ENCODE measurements around the gene TACR2. TPM values are rescaled to one million over a fixed set of nuclear protein-coding genes. Genes with fewer than 3 reads are reported as not detected.

The TACR2 gene
- total and polyA plus RNA-seq, 2 of the 13 experiments (the other 11 are each of a cell fraction or from before 2014, with no cell fraction given) = 0.04 TPM; not detected in 1

DNA sequence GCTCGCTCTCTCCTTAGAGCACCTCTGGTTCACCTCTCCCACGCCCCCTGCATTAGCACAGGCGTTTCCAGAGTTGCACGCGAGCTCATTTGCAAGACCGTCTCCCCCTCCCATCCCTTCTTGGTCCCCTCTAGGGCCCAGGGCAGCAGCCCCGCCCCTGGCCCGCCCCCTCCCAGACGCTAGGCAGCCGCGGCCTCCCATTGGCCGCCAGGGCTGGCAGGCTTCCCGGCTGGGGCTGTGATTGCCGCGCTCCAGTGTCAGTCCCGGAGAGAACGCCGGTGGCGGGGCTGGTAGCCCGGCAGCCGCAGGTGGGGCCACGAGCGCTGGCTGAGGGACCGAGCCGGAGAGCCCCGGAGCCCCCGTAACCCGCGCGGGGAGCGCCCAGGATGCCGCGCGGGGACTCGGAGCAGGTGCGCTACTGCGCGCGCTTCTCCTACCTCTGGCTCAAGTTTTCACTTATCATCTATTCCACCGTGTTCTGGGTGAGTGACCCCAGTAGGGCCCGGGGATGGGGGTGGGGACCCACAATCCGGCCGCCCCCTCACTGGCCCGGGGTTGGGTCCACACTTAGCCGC is 34.6 kb upstream of the TACR2 start, which contains the start of gene TSPAN15 (continued):
- TF ChIP-seq, protein P1, sequence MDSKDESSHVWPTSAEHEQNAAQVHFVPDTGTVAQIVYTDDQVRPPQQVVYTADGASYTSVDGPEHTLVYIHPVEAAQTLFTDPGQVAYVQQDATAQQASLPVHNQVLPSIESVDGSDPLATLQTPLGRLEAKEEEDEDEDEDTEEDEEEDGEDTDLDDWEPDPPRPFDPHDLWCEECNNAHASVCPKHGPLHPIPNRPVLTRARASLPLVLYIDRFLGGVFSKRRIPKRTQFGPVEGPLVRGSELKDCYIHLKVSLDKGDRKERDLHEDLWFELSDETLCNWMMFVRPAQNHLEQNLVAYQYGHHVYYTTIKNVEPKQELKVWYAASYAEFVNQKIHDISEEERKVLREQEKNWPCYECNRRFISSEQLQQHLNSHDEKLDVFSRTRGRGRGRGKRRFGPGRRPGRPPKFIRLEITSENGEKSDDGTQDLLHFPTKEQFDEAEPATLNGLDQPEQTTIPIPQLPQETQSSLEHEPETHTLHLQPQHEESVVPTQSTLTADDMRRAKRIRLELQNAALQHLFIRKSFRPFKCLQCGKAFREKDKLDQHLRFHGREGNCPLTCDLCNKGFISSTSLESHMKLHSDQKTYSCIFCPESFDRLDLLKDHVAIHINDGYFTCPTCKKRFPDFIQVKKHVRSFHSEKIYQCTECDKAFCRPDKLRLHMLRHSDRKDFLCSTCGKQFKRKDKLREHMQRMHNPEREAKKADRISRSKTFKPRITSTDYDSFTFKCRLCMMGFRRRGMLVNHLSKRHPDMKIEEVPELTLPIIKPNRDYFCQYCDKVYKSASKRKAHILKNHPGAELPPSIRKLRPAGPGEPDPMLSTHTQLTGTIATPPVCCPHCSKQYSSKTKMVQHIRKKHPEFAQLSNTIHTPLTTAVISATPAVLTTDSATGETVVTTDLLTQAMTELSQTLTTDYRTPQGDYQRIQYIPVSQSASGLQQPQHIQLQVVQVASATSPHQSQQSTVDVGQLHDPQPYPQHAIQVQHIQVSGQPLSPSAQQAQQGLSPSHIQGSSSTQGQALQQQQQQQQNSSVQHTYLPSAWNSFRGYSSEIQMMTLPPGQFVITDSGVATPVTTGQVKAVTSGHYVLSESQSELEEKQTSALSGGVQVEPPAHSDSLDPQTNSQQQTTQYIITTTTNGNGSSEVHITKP (CRISPR knock-in tag; IDR thresholded peaks at IDR 0.05; ENCODE audit: low read depth) = peak; percentile 72; the same call in 1 of the 2 replicates
- TF ChIP-seq SP5 (CRISPR knock-in tag; IDR thresholded peaks at IDR 0.05; ENCODE audit: borderline replicate concordance, low read depth) (peak; percentile 16; the same call in 1 of the 2 replicates), ZFP36 (IDR thresholded peaks at IDR 0.05; ENCODE audit: borderline replicate concordance, low read depth, low read length, partially characterized antibody) (no peak), MTA3 (CRISPR knock-in tag; IDR thresholded peaks at IDR 0.05) (no peak), ZNF383 (CRISPR knock-in tag; IDR thresholded peaks at IDR 0.05; ENCODE audit: borderline replicate concordance) (0 out of 2 replicates have a peak, but pooled peaks have one; percentile 31), SNAI1 (CRISPR knock-in tag; IDR thresholded peaks at IDR 0.05; ENCODE audit: borderline replicate concordance) (0 out of 2 replicates have a peak, but pooled peaks have one; percentile 39), SMARCC2 (IDR thresholded peaks at IDR 0.05) (no peak), POGZ (CRISPR knock-in tag; IDR thresholded peaks at IDR 0.05) (0 out of 2 replicates have a peak, but pooled peaks have one; percentile 19)
- TF ChIP-seq, protein P2, sequence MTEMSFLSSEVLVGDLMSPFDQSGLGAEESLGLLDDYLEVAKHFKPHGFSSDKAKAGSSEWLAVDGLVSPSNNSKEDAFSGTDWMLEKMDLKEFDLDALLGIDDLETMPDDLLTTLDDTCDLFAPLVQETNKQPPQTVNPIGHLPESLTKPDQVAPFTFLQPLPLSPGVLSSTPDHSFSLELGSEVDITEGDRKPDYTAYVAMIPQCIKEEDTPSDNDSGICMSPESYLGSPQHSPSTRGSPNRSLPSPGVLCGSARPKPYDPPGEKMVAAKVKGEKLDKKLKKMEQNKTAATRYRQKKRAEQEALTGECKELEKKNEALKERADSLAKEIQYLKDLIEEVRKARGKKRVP (CRISPR knock-in tag; IDR thresholded peaks at IDR 0.05) = 0 out of 4 replicates have a peak, but pooled peaks of 1 of the 2 experiments have one; percentile 9
- TF ChIP-seq, protein P3, sequence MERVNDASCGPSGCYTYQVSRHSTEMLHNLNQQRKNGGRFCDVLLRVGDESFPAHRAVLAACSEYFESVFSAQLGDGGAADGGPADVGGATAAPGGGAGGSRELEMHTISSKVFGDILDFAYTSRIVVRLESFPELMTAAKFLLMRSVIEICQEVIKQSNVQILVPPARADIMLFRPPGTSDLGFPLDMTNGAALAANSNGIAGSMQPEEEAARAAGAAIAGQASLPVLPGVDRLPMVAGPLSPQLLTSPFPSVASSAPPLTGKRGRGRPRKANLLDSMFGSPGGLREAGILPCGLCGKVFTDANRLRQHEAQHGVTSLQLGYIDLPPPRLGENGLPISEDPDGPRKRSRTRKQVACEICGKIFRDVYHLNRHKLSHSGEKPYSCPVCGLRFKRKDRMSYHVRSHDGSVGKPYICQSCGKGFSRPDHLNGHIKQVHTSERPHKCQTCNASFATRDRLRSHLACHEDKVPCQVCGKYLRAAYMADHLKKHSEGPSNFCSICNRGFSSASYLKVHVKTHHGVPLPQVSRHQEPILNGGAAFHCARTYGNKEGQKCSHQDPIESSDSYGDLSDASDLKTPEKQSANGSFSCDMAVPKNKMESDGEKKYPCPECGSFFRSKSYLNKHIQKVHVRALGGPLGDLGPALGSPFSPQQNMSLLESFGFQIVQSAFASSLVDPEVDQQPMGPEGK (CRISPR knock-in tag; IDR thresholded peaks at IDR 0.05) = peak; percentile 21; the same call in 1 of the 2 replicates
- TF ChIP-seq, protein P4, sequence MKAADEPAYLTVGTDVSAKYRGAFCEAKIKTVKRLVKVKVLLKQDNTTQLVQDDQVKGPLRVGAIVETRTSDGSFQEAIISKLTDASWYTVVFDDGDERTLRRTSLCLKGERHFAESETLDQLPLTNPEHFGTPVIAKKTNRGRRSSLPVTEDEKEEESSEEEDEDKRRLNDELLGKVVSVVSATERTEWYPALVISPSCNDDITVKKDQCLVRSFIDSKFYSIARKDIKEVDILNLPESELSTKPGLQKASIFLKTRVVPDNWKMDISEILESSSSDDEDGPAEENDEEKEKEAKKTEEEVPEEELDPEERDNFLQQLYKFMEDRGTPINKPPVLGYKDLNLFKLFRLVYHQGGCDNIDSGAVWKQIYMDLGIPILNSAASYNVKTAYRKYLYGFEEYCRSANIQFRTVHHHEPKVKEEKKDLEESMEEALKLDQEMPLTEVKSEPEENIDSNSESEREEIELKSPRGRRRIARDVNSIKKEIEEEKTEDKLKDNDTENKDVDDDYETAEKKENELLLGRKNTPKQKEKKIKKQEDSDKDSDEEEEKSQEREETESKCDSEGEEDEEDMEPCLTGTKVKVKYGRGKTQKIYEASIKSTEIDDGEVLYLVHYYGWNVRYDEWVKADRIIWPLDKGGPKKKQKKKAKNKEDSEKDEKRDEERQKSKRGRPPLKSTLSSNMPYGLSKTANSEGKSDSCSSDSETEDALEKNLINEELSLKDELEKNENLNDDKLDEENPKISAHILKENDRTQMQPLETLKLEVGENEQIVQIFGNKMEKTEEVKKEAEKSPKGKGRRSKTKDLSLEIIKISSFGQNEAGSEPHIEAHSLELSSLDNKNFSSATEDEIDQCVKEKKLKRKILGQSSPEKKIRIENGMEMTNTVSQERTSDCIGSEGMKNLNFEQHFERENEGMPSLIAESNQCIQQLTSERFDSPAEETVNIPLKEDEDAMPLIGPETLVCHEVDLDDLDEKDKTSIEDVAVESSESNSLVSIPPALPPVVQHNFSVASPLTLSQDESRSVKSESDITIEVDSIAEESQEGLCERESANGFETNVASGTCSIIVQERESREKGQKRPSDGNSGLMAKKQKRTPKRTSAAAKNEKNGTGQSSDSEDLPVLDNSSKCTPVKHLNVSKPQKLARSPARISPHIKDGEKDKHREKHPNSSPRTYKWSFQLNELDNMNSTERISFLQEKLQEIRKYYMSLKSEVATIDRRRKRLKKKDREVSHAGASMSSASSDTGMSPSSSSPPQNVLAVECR (CRISPR knock-in tag; IDR thresholded peaks at IDR 0.05; ENCODE audit: borderline replicate concordance) = peak; percentile 18; the same call in 1 of the 2 replicates
- TF ChIP-seq, protein P5, sequence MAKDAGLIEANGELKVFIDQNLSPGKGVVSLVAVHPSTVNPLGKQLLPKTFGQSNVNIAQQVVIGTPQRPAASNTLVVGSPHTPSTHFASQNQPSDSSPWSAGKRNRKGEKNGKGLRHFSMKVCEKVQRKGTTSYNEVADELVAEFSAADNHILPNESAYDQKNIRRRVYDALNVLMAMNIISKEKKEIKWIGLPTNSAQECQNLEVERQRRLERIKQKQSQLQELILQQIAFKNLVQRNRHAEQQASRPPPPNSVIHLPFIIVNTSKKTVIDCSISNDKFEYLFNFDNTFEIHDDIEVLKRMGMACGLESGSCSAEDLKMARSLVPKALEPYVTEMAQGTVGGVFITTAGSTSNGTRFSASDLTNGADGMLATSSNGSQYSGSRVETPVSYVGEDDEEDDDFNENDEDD (CRISPR knock-in tag; IDR thresholded peaks at IDR 0.05; ENCODE audit: borderline replicate concordance) = 0 out of 2 replicates have a peak, but pooled peaks have one; percentile 21

All from HepG2 (cell line).